Measurements from ENCODE around the gene FMNL3.
A peak's percentile ranks its signal among the peaks of the same experiment; 100 is the strongest.

FMNL3 gene

GRCh38 chr12:49649892-49650291 lies 57.3 kb downstream of the FMNL3 start:
- DNase-seq (ENCODE audit: low spot score): no peak

GRCh38 chr12:49649445-49649844 lies 57.8 kb downstream of the FMNL3 start:
- no peak for DNase-seq (ENCODE audit: low spot score)

- DNase-seq (ENCODE audit: low spot score): no peak
Measured at GRCh38 chr12:49648712-49649003, 58.5 kb downstream of the FMNL3 start.

GRCh38 chr12:49647827-49648711 lies 59.1 kb downstream of the FMNL3 start:
- DNase-seq (ENCODE audit: low spot score): no peak

GRCh38 chr12:49646871-49647654 lies 60.1 kb downstream of the FMNL3 start:
- DNase-seq (ENCODE audit: low spot score): no peak

- no peak for DNase-seq (ENCODE audit: low spot score)
Measured at GRCh38 chr12:49646331-49646830, 60.8 kb downstream of the FMNL3 start.

GRCh38 chr12:49645146-49646039 lies 61.8 kb downstream of the FMNL3 start:
- DNase-seq (ENCODE audit: low spot score): no peak

- DNase-seq (ENCODE audit: low spot score): peak; percentile 91
Measured at GRCh38 chr12:49644620-49644994, 62.6 kb downstream of the FMNL3 start.

- DNase-seq (ENCODE audit: low spot score): no peak
Measured at GRCh38 chr12:49643961-49644619, 63.1 kb downstream of the FMNL3 start.

- DNase-seq (ENCODE audit: low spot score): no peak
Measured at GRCh38 chr12:49643135-49643534, 64.1 kb downstream of the FMNL3 start.

GRCh38 chr12:49642370-49642802 lies 64.8 kb downstream of the FMNL3 start:
- DNase-seq (ENCODE audit: low spot score): no peak

- no peak for DNase-seq (ENCODE audit: low spot score)
Measured at GRCh38 chr12:49641748-49642369, 65.3 kb downstream of the FMNL3 start.

- peak; percentile 83 for DNase-seq (ENCODE audit: low spot score)
Measured at GRCh38 chr12:49636979-49637755, 70.0 kb downstream of the FMNL3 start.

- no peak for DNase-seq (ENCODE audit: low spot score)
Measured at GRCh38 chr12:49636574-49636973, 70.6 kb downstream of the FMNL3 start.

GRCh38 chr12:49635656-49636055 lies 71.5 kb downstream of the FMNL3 start:
- no peak for DNase-seq (ENCODE audit: low spot score)

- no peak for DNase-seq (ENCODE audit: low spot score)
Measured at GRCh38 chr12:49635036-49635435, 72.2 kb downstream of the FMNL3 start.

- no peak for DNase-seq (ENCODE audit: low spot score)
Measured at GRCh38 chr12:49633703-49634345, 73.4 kb downstream of the FMNL3 start.

- no peak for DNase-seq (ENCODE audit: low spot score)
Measured at GRCh38 chr12:49632986-49633702, 74.1 kb downstream of the FMNL3 start.

GRCh38 chr12:49632401-49632800 lies 74.8 kb downstream of the FMNL3 start:
- DNase-seq (ENCODE audit: low spot score): no peak

All from D341Med (cell line).